Measurements from ENCODE around the gene GOLGA7B. TPM values are rescaled to one million over a fixed set of nuclear protein-coding genes. Genes with fewer than 3 reads are reported as not detected.

GOLGA7B gene
- total RNA-seq, 2 donors from 2014 or later = 0.22 to 0.72 TPM

- DNase-seq = no peak
- no peak overlapping the region for H3K9ac ChIP-seq (ENCODE audit: low read depth in 2 of 2, low read length in 2 of 2)
- intact Hi-C loops (cut with DNase I) = no loop called here
- H3K4me3 ChIP-seq = no peak overlapping the region
- no peak for TF ChIP-seq CTCF (IDR thresholded peaks at IDR 0.05)
- no peaks in the 10 kb centered on the region for H3K36me3 ChIP-seq
- no peaks in the 10 kb centered on the region for H3K4me1 ChIP-seq
- no peak overlapping the region for H3K27ac ChIP-seq
- no peaks in the 10 kb centered on the region for H3K9me3 ChIP-seq
- H3K27me3 ChIP-seq = no peaks in the 10 kb centered on the region
Observed at GRCh38 chr10:97895084-97895483, 45.4 kb downstream of the GOLGA7B start.

GRCh38 chr10:97895915-97896314 is 46.3 kb downstream of the GOLGA7B start:
- Histone ChIP-seq H3K9me3 (no peaks in the 10 kb centered on the region), H3K9ac (ENCODE audit: low read depth in 2 of 2, low read length in 2 of 2) (no peak overlapping the region), H3K27ac (no peak overlapping the region), H3K4me1 (no peaks in the 10 kb centered on the region), H3K27me3 (no peaks in the 10 kb centered on the region), H3K4me3 (no peak overlapping the region), H3K36me3 (no peaks in the 10 kb centered on the region)
- DNase-seq = no peak
- intact Hi-C loops (cut with DNase I) = no loop called here
- TF ChIP-seq CTCF (IDR thresholded peaks at IDR 0.05) = no peak

- no peaks in the 10 kb centered on the region for H3K4me1 ChIP-seq
- H3K9me3 ChIP-seq = no peaks in the 10 kb centered on the region
- no peaks in the 10 kb centered on the region for H3K36me3 ChIP-seq
- H3K27me3 ChIP-seq = no peaks in the 10 kb centered on the region
- H3K4me3 ChIP-seq = no peak overlapping the region
- intact Hi-C loops (cut with DNase I) = no loop called here
- no peak for TF ChIP-seq CTCF (IDR thresholded peaks at IDR 0.05)
- no peak overlapping the region for H3K9ac ChIP-seq (ENCODE audit: low read depth in 2 of 2, low read length in 2 of 2)
- no peak for DNase-seq
- no peak overlapping the region for H3K27ac ChIP-seq
Observed at GRCh38 chr10:97896756-97897358, 47.2 kb downstream of the GOLGA7B start.

- Histone ChIP-seq H3K9me3 (no peaks in the 10 kb centered on the region), H3K9ac (ENCODE audit: low read depth in 2 of 2, low read length in 2 of 2) (no peak overlapping the region), H3K4me1 (no peaks in the 10 kb centered on the region), H3K27ac (no peak overlapping the region), H3K36me3 (no peaks in the 10 kb centered on the region), H3K27me3 (no peaks in the 10 kb centered on the region), H3K4me3 (no peak overlapping the region)
- intact Hi-C loops (cut with DNase I) = no loop called here
- no peak for DNase-seq
- TF ChIP-seq CTCF (IDR thresholded peaks at IDR 0.05) = no peak
Observed at GRCh38 chr10:97898429-97898828, 48.8 kb downstream of the GOLGA7B start.

GRCh38 chr10:97901381-97901780 is 51.7 kb downstream of the GOLGA7B start:
- no peak for TF ChIP-seq CTCF (IDR thresholded peaks at IDR 0.05)
- no peaks in the 10 kb centered on the region for H3K27me3 ChIP-seq
- H3K4me1 ChIP-seq = no peaks in the 10 kb centered on the region
- H3K9ac ChIP-seq (ENCODE audit: low read depth in 2 of 2, low read length in 2 of 2) = no peak overlapping the region
- H3K27ac ChIP-seq = no peak overlapping the region
- intact Hi-C loops (cut with DNase I) = no loop called here
- no peak overlapping the region for H3K4me3 ChIP-seq
- no peaks in the 10 kb centered on the region for H3K9me3 ChIP-seq
- no peak for DNase-seq
- no peaks in the 10 kb centered on the region for H3K36me3 ChIP-seq
